IMR-90 (cell line): ENCODE measurements around the gene OR4X1. TPM values are rescaled to one million over a fixed set of nuclear protein-coding genes. Genes with fewer than 3 reads are reported as not detected.

ENCODE experiments used
- ATAC-seq: fragments of 200-7000 bp; cut with Tn5 transposase; 2 replicates; pipeline ENCODE4 v1.9.1; 2020; ENCODE audit warnings: low read depth, mild to moderate bottlenecking, moderate library complexity
- BruUV-seq: library from RNA; stranded (reverse); fragments of 400-500 nt; replicated peaks from 2 replicates; lab custom pipeline; 2021; lab: Mats Ljungman, UMichigan
- CTCF ChIA-PET: fragments of 300-600 bp; formaldehyde crosslinking; extraction: SDS; loops from one replicate; lab custom pipeline; 2021; ENCODE audit warnings: antibody characterized with exemption; lab: Yijun Ruan, JAX
- POLR2A ChIA-PET: fragments of 300-600 bp; sonication (Branson Sonifier 250); formaldehyde crosslinking; loops from one replicate; lab custom pipeline; 2022; ENCODE audit warnings: antibody characterized with exemption; ENCODE audit not compliant: unreplicated experiment; lab: Charles Lee
- DNase-seq: peaks from one replicate; pipeline ENCODE4 v3.0.0; 2013
- H2AFZ ChIP-seq: replicated peaks from 2 replicates; pipeline ENCODE3; 2013; ENCODE audit warnings: low read length, mild to moderate bottlenecking; ENCODE audit not compliant: poor library complexity
- H2AK5ac ChIP-seq: 2 replicates; pipeline ENCODE4 v1.6.1; 2013; ENCODE audit warnings: low read depth, low read length, inconsistent platforms
- H2AK9ac ChIP-seq: replicated peaks from 2 replicates; pipeline ENCODE3; 2013; ENCODE audit warnings: mild to moderate bottlenecking, low read depth, low read length, moderate library complexity; ENCODE audit not compliant: poor library complexity
- H2BK120ac ChIP-seq: 2 replicates; pipeline ENCODE4 v1.6.1; 2013; ENCODE audit warnings: low read depth, low read length, inconsistent platforms
- H2BK15ac ChIP-seq: 3 replicates; pipeline ENCODE4 v1.6.1; 2013; ENCODE audit warnings: low read depth, low read length, inconsistent platforms
- H2BK20ac ChIP-seq: 2 replicates; pipeline ENCODE4 v1.6.1; 2013; ENCODE audit warnings: low read depth, mild to moderate bottlenecking, inconsistent platforms, low read length, moderate library complexity
- H2BK5ac ChIP-seq: 2 replicates; pipeline ENCODE4 v1.6.1; 2013; ENCODE audit warnings: mild to moderate bottlenecking, low read depth, low read length, inconsistent platforms; ENCODE audit not compliant: poor library complexity, severe bottlenecking
- H3K14ac ChIP-seq: replicated peaks from 2 replicates; pipeline ENCODE4 v1.6.1; 2013; ENCODE audit warnings: low read depth, low read length, inconsistent platforms
- H3K18ac ChIP-seq: 2 replicates; pipeline ENCODE4 v1.6.1; 2013; ENCODE audit warnings: low read depth, low read length, control low read depth
- H3K23ac ChIP-seq: 2 replicates; pipeline ENCODE4 v1.6.1; 2013; ENCODE audit warnings: low read depth, low read length, inconsistent platforms
- H3K27ac ChIP-seq: 2 replicates; pipeline ENCODE4 v1.5.1; 2013; ENCODE audit warnings: mild to moderate bottlenecking, control low read depth, low read length; ENCODE audit not compliant: insufficient read depth
- H3K27me3 ChIP-seq: 2 replicates; pipeline ENCODE4 v1.6.1; 2013; ENCODE audit warnings: low read length; ENCODE audit not compliant: control insufficient read depth, insufficient read depth
- H3K36me3 ChIP-seq: 2 replicates; pipeline ENCODE4 v1.6.1; 2013; ENCODE audit warnings: low read length, mixed read lengths; ENCODE audit not compliant: control insufficient read depth, insufficient read depth
- H3K4ac ChIP-seq: 2 replicates; pipeline ENCODE4 v1.6.1; 2013; ENCODE audit warnings: low read depth, low read length, inconsistent platforms
- H3K4me1 ChIP-seq: 2 replicates; pipeline ENCODE4 v1.6.1; 2013; ENCODE audit warnings: low read length, mixed read lengths; ENCODE audit not compliant: control insufficient read depth, insufficient read depth
- H3K4me2 ChIP-seq: 2 replicates; pipeline ENCODE4 v1.6.1; 2013; ENCODE audit warnings: low read depth, mild to moderate bottlenecking, control low read depth, low read length, moderate library complexity
- H3K4me3 ChIP-seq: 2 replicates; pipeline ENCODE4 v1.5.1; 2013; ENCODE audit warnings: low read depth, mild to moderate bottlenecking, control low read depth, low read length, moderate library complexity; ENCODE audit not compliant: insufficient read depth
- H3K56ac ChIP-seq: 2 replicates; pipeline ENCODE4 v1.6.1; 2013; ENCODE audit warnings: low read length, inconsistent platforms; ENCODE audit not compliant: insufficient read depth; ENCODE audit errors: extremely low read depth
- H3K79me1 ChIP-seq, 2 experiments: 2 replicates each; pipeline ENCODE4 v1.6.1; 2013; ENCODE audit warnings: low read length in 2 of 2, inconsistent platforms in 1 of 2, low read depth in 1 of 2
- H3K9ac ChIP-seq: 2 replicates; pipeline ENCODE4 v1.6.1; 2013; ENCODE audit warnings: low read depth, low read length, control low read depth
- H3K9me1 ChIP-seq: 2 replicates; pipeline ENCODE4 v1.6.1; 2013; ENCODE audit warnings: low read length, inconsistent platforms; ENCODE audit not compliant: insufficient read depth
- H3K9me3 ChIP-seq: 2 replicates; pipeline ENCODE4 v1.6.1; 2013; ENCODE audit warnings: low read length; ENCODE audit not compliant: control insufficient read depth, insufficient read depth
- H4K20me1 ChIP-seq: 2 replicates; pipeline ENCODE4 v1.6.1; 2013; ENCODE audit warnings: low read length, inconsistent platforms; ENCODE audit not compliant: insufficient read depth
- H4K5ac ChIP-seq: 2 replicates; pipeline ENCODE4 v1.6.1; 2013; ENCODE audit warnings: mild to moderate bottlenecking, low read depth, low read length, control low read depth
- H4K8ac ChIP-seq, 2 experiments: 2 replicates each; pipeline ENCODE4 v1.6.1; 2013; ENCODE audit warnings: low read depth in 2 of 2, low read length in 2 of 2, control low read depth in 1 of 2, inconsistent platforms in 1 of 2
- H4K91ac ChIP-seq: 2 replicates; pipeline ENCODE4 v1.6.1; 2013; ENCODE audit warnings: low read depth, low read length, inconsistent platforms; ENCODE audit not compliant: insufficient read depth
- BHLHE40 ChIP-seq: fragments of 150-350 bp; IDR thresholded peaks from 2 replicates; pipeline ENCODE4 v1.6.1; 2016; ENCODE audit warnings: mild to moderate bottlenecking, low read depth, low read length
- CEBPB ChIP-seq: IDR thresholded peaks from 2 replicates; pipeline ENCODE4 v1.6.1; 2012; ENCODE audit warnings: low read depth, low read length, improper control_type of control experiment
- CHD1 ChIP-seq: IDR thresholded peaks from 2 replicates; pipeline ENCODE4 v1.6.1; 2012; ENCODE audit warnings: low read depth, low read length, improper control_type of control experiment
- CTCF ChIP-seq: conservative IDR thresholded peaks from 2 replicates; pipeline ENCODE4 v1.5.1; 2012; ENCODE audit warnings: mild to moderate bottlenecking, low read depth, low read length, improper control_type of control experiment
- ELK1 ChIP-seq: fragments of 150-350 bp; IDR thresholded peaks from 2 replicates; pipeline ENCODE4 v1.6.1; 2016; ENCODE audit warnings: low read depth, mild to moderate bottlenecking, low read length, moderate library complexity, borderline replicate concordance
- FOS ChIP-seq: fragments of 150-350 bp; IDR thresholded peaks from 2 replicates; pipeline ENCODE4 v1.6.1; 2016; ENCODE audit warnings: low read depth, low read length
- MAFK ChIP-seq: IDR thresholded peaks from 2 replicates; pipeline ENCODE4 v1.6.1; 2012; ENCODE audit warnings: low read depth, low read length, improper control_type of control experiment
- MAZ ChIP-seq: IDR thresholded peaks from 2 replicates; pipeline ENCODE4 v1.6.1; 2012; ENCODE audit warnings: low read depth, mild to moderate bottlenecking, low read length, improper control_type of control experiment, moderate library complexity, borderline replicate concordance
- MXI1 ChIP-seq: IDR thresholded peaks from 2 replicates; pipeline ENCODE4 v1.6.1; 2012; ENCODE audit warnings: low read depth, mild to moderate bottlenecking, low read length, moderate library complexity, borderline replicate concordance
- NFE2L2 ChIP-seq: fragments of 150-350 bp; IDR thresholded peaks from 2 replicates; pipeline ENCODE4 v1.6.1; 2016; ENCODE audit warnings: low read depth, mild to moderate bottlenecking, low read length
- POLR2A ChIP-seq: IDR thresholded peaks from 2 replicates; pipeline ENCODE4 v1.6.1; 2012; ENCODE audit warnings: mild to moderate bottlenecking, low read depth, low read length
- RAD21 ChIP-seq: IDR thresholded peaks from 2 replicates; pipeline ENCODE4 v1.6.1; 2012; ENCODE audit warnings: low read length, improper control_type of control experiment
- RCOR1 ChIP-seq: IDR thresholded peaks from 2 replicates; pipeline ENCODE4 v1.6.1; 2012; ENCODE audit warnings: mild to moderate bottlenecking, low read length, improper control_type of control experiment; ENCODE audit not compliant: insufficient replicate concordance
- RFX5 ChIP-seq: IDR thresholded peaks from 2 replicates; pipeline ENCODE4 v1.8.0; 2012; ENCODE audit warnings: low read depth, mild to moderate bottlenecking, low read length, moderate library complexity
- SMC3 ChIP-seq: fragments of 150-350 bp; IDR thresholded peaks from 2 replicates; pipeline ENCODE4 v1.6.1; 2016; ENCODE audit warnings: low read depth, mild to moderate bottlenecking, antibody characterized with exemption, low read length, moderate library complexity
- USF2 ChIP-seq: fragments of 150-350 bp; IDR thresholded peaks from 2 replicates; pipeline ENCODE4 v1.6.1; 2017; ENCODE audit warnings: mild to moderate bottlenecking, antibody characterized with exemption, low read length, low read depth
- WGBS, 2 experiments: methylation state at CpG; one replicate each; pipeline versions ENCODE4 v1.1.5 to v1.1.7; 2013; ENCODE audit warnings: missing lambda C conversion rate in 2 of 2; ENCODE audit not compliant: insufficient read length in 1 of 2; ENCODE audit errors: extremely low coverage in 2 of 2; 5-methylcytosine and 5-hydroxymethylcytosine counted together
- dilution Hi-C: fragments of 300-500 bp; cut with HindIII; formaldehyde crosslinking; loops from one replicate; pipeline ENCODE4 v1.14.3; 2018; ENCODE audit warnings: low sequenced_read_pairs; ENCODE audit not compliant: unreplicated experiment
- in situ Hi-C: fragments of 300-500 bp; cut with MboI; formaldehyde crosslinking; loops from 3 replicates; pipeline ENCODE4 v1.14.3; 2019; ENCODE audit warnings: low sequenced_read_pairs, inconsistent platforms, mixed read lengths
- intact Hi-C: fragments of 100-400 bp; cut with micrococcal nuclease; formaldehyde crosslinking; loops from 2 replicates; pipeline ENCODE4 v1.10.0; 2022
- polyA plus RNA-seq, 3 experiments: library from polyadenylated mRNA; depleted of rRNA; stranded (reverse); fragments of >200 nt; gene quantifications; 2 replicates each; pipeline ENCODE4 v1.2.3, GENCODE V29; 2012; ENCODE audit warnings: low replicate concordance in 1 of 3
- total RNA-seq: library from RNA; depleted of rRNA; stranded (reverse); fragments of >200 nt; gene quantifications from 2 replicates; pipeline ENCODE4 v1.2.3, GENCODE V29; 2012

The OR4X1 gene
- total and polyA plus RNA-seq, 2 of the 4 experiments (the other 2 are of a cell fraction) = not detected

- no peak overlapping the region for H3K23ac ChIP-seq
- H2BK20ac ChIP-seq = no peak overlapping the region
- no TSS peak for BruUV-seq
- no peak overlapping the region for H2BK5ac ChIP-seq
- no peaks in the 10 kb centered on the region for H3K79me1 ChIP-seq
- ChIA-PET POLR2A (no interaction called here), CTCF (no interaction called here)
- no peak overlapping the region for H2AK5ac ChIP-seq
- no peak overlapping the region for H3K4ac ChIP-seq
- no peak overlapping the region for H3K14ac ChIP-seq
- H3K9me3 ChIP-seq = no peaks in the 10 kb centered on the region
- no peaks in the 10 kb centered on the region for H3K4me1 ChIP-seq
- no peak overlapping the region for H3K4me2 ChIP-seq
- ATAC-seq = no peak
- no peak overlapping the region for H4K91ac ChIP-seq
- WGBS, 2 experiments = 0% methylated on average over 1 of the region's 3 CpGs; no CpG with 5 or more reads in 1 of the 2 experiments
- intact Hi-C loops = no loop called here
- dilution Hi-C loops = no loop called here
- no peaks in the 10 kb centered on the region for H3K36me3 ChIP-seq
- H3K27ac ChIP-seq = no peak overlapping the region
- in situ Hi-C loops = no loop called here
- no peaks in the 10 kb centered on the region for H4K20me1 ChIP-seq
- H4K8ac ChIP-seq = no peak overlapping the region
- no peak for TF ChIP-seq MAZ
- TF ChIP-seq CTCF = no peak
- TF ChIP-seq RFX5 = no peak
- TF ChIP-seq RAD21 = no peak
- TF ChIP-seq ELK1 = no peak
- TF ChIP-seq POLR2A = no peak
- TF ChIP-seq BHLHE40 = no peak
- no peak for TF ChIP-seq CHD1
- TF ChIP-seq MAFK = no peak
- TF ChIP-seq RCOR1 = no peak
- TF ChIP-seq SMC3 = no peak
- TF ChIP-seq FOS = no peak
- no peak for TF ChIP-seq NFE2L2
- TF ChIP-seq MXI1 = no peak
- TF ChIP-seq CEBPB = no peak
- no peak for TF ChIP-seq USF2
- H3K9me1 ChIP-seq = no peaks in the 10 kb centered on the region
- H3K4me3 ChIP-seq = no peak overlapping the region
- H3K56ac ChIP-seq = no peak overlapping the region
- no peak overlapping the region for H2BK120ac ChIP-seq
- no peak overlapping the region for H2BK15ac ChIP-seq
- H2AFZ ChIP-seq = no peak overlapping the region
- H3K27me3 ChIP-seq = no peaks in the 10 kb centered on the region
- no peak overlapping the region for H3K18ac ChIP-seq
- H2AK9ac ChIP-seq = no peak overlapping the region
- H4K5ac ChIP-seq = no peak overlapping the region
- DNase-seq = no peak
- no peak overlapping the region for H3K9ac ChIP-seq
Observed at GRCh38 chr11:48270621-48271020, 7.0 kb downstream of the OR4X1 start.
